HG03280 (cell line): ENCODE results near the gene SLC9A3.

Experiments used
- ATAC-seq: cut with Tn5 transposase; IDR thresholded peaks from one replicate; pipeline ENCODE4 v1.9.1; 2021; ENCODE audit warnings: mild to moderate bottlenecking, moderate library complexity; ENCODE audit not compliant: unreplicated experiment

SLC9A3 gene

DNA sequence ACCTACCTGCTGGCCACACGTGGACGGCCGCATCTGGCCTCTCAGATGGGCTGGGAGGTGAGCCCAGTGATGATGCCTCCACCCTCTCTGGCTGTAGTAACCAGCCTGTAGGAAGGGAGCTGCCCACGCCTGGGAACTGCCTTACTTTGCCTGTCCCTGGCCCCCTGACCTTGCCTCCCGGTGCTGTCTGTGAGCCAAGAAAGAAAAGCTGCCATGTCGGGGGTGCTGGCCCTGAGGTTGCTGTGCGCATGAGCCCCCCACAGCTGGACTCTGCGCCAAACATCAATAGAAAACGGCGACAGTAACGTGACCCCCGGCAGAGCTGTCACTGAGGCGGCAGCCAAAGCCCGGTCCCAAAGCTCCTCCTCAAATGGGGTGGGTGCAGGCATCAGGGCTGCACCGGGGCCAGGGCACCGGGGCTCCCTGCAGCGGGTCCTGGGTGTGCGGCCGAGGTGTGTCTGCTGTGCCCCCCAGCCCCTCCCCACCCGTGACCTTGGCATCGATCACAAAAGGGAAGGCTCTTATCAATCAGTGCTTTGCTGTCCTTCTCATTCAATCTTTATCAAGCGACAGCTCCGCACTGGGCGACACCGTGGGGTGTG, 15.3 kb upstream of the SLC9A3 start:
- no peak for ATAC-seq

DNA sequence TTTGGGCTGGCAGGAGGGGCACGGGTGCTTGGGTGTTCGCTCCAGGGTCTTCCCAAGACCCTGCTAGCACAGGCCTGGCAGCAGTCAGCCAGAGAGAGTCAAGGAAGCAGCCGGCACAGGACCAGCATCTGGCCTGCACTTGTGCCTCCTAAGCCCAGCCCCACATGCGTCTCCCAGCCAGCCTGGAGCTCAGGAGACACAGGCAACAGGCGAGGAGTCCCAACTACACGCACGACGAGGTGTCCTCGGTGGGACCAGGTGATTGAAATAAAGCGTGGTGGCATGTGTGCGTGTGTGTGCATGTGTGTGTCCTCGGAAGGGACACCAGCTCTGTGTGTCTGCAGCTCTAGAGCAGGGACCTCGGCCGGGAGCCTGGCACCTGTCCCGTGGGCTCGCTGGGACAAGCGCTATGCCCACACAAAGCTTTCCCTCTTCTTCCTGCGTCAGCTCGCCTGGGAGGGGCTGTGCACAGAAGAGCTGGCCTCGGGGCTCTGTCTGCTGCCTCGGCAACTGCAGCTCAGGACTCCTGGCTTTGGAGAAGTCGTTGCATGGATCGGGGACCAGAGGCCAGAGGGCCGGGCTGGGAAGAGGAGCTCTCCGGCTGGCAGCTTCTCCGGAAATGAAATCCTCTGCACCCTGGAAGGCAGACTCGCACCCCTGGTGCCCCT, 14.7 kb upstream of the SLC9A3 start:
- ATAC-seq: no peak

DNA sequence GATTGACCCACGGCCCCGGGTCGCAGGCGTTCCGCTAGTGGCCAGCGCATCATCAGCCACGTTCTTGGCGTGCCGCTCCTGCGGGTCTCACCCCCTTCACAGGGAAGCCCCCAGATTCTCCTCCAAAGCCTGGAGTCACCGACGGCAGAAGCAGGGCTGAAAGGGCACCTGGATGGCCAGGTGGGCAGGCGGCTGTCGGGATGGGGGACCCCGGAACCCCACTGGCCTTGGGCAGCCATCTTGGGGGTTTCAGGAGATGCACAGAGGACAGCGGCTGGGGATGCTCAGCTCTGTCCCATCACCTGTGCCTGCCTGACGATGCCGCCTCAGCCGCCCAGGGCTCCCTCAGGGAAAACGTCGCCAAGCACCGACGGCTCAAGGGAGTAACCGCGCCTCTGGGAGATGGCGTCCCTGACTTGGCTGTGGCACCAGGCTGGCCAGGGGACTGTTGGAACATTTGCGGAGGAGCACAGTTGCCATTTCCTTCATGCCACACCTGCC, 14.1 kb upstream of the SLC9A3 start:
- ATAC-seq: no peak

DNA sequence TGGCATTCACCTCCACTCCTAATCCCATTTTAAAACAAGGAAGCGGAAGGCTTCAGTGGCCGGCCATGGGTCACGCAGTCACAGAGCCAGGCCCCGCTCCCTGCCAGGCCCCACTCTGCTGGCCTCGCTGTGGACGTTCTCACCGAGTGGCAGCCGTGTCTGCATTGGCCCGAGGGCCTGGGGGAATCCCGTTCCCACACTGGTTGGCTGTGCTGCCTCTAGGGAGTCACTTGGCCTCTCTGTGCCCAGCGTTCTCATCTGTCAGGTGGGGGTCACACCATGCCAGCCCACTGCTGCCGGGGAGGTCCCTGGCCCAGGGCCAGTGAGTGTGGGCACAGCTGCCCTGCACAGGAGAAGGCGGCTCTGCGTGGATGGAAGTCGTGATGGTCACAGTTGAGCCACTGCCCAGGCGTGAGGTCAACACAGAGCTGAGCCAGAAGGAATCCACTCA, 13.4 kb upstream of the SLC9A3 start:
- no peak for ATAC-seq

DNA sequence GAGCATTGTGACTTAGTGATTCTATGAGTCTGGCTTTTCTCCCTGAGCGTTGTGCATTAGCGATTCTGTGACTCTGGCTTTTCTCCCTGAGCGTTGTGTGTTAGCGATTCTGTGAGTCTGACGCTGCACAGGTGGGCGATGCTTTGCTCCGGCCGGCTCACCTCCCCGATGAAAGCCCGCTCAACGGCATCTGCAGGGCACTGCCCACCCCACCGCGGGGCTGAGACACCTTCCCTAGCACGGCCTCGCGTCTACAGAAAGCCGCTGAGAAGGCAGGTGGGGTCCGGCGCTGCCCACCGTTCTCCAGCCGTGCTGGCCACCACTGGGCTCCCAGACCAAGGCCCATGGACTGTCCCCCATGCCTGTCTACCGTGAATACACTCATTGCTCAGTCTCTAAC, 12.8 kb upstream of the SLC9A3 start:
- no peak for ATAC-seq

DNA sequence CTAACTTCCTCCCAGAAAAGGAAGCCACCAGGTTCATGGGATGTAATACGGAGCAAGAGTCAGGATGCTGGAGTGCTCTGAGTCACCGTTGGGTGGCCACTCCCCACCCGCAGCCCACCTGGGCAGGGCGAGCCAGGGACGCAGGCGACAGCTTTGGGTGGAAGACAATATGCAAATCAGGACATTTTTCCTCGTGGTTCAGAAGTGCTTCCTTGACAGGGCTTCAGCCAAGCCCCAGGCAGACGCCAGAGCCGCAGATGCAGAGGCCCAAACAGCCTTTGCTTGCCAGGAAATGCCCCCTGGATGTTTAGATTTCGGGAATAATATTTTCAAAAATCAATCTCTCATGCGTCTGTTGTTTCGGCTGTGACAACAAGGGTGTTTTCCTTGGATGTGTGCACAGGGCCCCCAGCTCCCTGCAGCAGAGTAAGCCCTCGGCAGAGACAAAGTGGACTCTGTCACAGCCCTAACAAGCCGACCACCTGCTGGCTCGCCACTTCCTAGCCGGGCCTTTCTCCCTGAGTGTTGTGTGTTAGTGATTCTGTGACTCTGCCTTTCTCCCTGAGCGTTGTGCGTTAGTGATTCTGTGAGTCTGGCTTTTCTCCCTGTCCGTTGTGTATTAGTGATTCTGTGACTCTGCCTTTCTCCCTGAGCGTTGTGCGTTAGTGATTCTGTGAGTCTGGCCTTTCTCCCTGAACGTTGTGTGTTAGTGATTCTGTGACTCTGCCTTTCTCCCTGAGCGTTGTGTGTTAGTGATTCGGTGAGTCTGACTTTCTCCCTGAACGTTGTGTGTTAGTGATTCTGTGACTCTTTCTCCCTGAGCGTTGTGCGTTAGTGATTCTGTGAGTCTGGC, 11.8 kb upstream of the SLC9A3 start:
- ATAC-seq: no peak

DNA sequence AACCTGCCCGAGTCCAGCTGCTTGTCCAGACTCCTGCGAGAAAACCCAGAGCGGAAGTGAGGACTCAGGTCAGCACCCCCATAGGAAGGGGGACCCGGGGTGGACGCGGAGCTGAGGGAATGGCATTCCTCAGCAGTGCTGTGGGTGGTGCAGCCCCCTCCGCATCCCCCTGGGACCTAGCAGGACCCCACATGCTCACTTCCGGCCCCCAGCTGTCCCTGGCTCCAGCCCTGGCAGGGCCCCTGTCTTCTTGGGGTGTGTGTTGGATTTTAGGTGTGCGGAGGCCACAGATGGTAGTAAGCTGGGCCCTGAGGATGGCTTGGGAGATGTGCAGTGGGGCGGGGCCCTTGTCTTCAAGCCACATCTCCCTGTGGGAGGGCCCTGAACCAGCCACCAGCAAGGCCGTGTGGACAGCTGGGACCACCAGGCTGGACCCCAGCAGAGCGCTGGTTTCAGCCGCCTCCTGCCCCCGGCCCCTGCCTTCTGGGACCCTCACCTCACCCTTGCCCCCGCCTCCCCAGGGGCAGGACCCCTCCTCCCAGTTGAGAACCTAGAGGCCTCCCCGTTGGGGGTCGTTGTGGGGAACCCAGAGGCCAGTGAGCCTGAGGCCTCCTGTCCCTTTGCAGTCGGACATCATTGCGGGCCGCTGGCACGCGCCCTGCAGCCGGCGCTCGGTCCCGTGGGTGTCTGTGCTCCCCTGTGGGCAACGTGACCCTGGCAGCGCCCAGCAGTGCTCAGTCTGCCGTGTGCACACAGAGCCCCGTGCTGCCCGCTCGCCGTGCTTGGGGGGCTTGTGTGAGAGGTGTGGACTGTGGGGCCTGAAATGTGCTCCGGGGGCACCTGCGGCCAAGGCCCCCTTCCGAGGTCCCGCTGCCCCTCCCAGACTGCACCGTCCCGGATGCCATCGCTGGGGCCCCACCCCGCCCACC, 10.8 kb upstream of the SLC9A3 start:
- no peak for ATAC-seq

DNA sequence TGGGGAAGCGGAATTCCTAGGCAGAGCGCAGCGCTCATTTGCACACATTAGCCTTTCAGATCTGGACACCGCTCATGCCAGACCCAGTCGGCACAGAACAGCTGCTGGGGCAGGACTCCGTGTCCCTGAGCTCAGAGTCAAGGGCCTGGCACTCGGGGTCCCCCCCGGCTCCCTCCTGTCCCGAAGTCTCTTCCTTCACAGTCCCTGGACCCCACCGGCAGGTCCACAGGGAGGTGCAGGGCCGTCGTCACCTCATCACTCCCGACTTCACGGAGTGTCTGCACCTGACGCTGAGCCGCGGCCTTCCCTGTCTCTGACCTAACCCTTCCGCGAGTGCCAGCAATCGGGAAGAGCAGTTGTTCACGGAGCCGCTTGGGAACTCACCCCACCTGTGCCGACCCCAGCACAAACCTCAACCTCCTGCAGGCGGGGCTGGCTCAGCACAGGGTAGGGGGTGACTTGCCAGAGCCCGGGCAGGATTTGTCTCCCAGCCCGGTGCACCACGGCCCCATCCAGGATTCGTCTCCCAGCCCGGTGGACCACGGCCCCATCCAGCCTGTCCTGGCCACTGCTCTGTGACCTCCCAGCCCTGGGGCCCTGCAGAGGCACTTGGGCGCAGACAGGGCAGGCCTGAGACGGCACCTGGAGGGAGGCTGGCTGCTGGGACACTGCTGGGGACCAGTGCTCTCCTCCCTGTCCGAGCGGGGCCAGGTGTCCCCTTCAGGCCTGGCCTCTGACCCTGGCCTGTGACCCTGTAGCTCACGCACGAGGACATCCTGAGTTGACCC, 9.9 kb upstream of the SLC9A3 start:
- no peak for ATAC-seq

DNA sequence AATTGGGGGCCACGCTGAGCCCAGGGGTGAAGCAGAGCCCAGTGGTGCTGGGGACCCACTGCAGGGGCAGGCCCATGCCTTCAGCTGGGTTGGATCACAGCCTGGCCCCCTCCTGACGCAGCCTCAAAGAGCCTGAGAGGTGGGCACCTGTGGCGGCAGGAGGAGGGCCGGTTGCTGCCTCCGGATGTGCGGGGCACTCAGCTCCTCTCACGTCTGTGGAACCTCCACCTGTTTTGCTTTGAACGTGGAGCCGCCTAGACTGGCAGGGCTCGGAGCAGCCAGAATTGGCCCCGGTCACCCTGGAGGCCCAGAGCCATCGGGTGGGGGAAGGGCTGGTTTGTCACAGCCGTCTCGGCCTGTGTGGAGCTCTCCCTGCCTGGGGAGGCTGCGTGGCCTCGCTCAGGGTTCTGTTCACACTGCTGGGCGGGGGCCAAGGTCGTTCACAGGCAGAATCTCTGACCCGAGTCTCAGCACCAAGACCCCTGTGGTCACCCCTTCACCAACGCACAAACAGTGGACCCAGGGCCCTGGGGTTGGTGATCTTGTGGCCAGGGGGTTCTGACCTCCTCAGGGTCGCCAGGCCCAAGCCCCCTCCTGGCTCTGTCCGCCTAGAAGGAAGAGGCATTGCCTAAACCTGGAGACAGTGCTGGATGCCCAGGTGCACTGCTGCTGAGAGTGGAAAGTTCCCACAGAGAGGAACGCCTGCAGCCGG, 9.2 kb upstream of the SLC9A3 start:
- no peak for ATAC-seq

DNA sequence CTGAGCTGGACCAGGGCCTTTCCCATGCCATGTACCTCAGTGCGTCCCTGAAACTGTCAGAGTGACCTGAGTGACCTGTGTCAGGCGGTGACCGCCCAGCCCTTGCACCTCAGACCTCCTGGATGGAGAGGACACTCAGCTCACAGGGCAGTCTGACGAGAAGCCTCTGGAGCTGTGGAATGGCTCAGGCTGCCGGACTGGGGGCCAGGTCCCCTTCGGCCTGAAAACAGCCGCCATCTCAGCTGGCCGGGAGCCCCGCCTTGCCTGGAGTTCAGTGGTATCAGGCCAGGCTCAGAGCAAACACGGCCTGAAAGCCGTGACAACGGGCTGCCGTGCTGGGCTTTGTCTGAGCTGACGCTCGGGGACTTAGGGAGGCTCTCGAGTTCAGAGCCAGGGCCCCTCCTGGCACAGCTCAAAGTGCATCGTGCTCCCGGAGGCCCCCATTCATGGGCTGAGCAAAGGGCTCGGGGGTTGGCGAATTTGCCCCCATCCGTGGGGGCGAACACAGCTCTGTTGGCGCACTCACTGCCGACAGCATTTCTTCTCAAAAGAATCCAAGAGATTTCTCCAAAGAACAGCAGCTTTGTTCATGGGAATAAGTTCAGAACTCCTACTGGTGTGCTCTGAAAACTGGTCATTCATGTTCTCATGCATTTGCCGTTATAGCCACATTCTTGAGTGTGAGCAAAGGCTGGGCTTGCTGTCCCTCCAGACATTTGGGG, 8.4 kb upstream of the SLC9A3 start:
- ATAC-seq: no peak

DNA sequence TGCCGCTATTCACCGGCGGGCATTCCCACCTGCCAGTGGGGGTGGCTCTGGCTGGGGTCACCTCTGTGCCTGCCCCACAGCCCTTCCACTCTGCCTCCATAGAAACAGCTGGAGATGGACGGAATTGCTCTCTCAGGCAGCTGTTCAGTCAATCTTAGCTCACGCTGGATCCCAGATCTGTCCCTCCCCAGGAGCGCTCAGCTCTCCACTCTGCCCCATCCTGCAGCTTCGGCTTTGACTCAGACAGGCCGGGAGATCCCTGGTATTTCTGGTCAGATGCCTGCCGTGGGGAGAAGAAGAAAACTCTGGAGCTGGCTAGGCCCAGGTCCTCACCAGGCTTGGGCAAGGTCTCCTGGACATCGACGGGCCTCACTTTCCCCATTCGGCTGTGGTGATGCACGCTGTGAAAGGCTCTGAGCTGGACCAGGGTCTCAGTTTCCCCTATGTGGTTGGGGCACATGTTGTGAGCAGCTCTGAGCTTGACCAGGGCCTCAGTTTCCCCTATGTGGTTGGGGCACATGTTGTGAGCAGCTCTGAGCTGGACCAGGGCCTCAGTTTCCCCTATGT, 7.6 kb upstream of the SLC9A3 start:
- ATAC-seq: no peak

DNA sequence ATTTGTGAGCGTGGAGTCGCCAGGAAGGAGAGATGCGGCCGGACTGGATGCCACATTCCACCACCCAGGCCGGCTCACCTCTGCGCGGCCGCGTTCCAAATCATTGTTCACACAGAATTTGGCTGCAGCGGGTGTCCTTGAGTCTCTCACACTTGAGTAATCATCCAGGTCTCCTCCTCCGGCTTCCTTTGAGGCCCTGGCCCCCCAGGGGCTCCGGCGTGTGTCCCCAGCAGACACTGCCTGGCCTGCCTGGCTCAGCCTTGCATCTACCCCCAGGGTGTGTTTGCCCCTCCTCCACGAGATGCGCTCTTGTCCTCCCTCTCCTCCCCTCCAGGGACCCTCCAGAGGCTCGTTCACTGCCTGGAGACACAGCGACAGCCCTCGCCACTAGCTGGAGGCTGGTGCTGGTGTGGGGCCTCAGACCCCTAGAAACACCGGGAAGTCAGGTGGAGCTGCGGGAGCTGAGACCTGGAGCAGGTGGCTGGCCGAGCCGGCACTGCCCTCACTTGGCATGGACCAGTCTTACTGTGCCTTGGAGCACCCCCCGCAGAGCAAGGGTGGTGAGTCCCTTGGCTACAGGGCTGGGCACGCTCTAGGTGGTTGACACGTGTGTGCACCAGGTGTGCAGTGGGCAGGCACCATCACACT, 7.0 kb upstream of the SLC9A3 start:
- ATAC-seq: no peak

DNA sequence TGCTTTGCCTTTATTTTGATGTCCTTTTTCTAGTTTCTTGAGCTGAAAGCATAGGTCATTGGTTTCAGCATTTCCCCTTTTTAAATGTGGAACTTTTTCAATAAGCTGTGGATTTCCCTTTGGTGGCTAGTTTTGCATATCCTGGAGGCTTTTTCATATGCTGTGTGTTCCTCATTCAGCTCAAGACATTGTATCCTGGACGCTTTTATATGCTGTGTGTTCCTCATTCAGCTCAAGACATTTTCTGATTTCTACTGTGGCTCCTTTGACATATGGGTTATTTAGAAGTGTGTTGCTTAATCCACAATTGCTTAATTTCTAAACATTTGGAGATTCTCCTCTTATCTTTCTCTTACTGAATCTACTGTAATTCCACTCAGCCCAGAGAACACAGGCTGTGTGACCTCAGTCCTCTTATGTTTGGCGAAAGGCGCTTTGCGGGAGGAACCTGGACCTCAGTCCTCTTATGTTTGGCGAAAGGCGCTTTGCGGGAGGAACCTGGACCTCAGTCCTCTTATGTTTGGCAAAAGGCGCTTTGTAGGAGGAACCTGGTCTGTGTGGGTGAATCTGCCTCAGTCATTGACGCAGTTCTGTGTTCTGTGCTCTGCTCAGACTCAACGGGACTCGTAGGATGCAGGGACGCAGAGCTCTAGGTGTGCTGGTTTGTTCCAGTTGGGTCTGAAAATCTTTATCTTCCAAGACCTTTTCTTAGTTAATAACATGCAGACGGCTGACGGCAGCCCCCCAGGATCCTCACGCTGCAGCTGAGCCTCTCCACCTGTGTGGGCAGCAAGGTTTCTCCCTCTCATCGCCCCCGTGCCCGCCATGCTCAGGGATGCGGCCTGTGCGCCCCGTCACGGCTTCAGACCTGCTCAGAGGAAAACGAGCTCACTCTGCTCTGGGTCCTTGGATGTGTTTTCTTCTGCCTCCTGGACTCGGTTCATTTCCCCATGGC, 6.0 kb upstream of the SLC9A3 start:
- ATAC-seq: no peak

DNA sequence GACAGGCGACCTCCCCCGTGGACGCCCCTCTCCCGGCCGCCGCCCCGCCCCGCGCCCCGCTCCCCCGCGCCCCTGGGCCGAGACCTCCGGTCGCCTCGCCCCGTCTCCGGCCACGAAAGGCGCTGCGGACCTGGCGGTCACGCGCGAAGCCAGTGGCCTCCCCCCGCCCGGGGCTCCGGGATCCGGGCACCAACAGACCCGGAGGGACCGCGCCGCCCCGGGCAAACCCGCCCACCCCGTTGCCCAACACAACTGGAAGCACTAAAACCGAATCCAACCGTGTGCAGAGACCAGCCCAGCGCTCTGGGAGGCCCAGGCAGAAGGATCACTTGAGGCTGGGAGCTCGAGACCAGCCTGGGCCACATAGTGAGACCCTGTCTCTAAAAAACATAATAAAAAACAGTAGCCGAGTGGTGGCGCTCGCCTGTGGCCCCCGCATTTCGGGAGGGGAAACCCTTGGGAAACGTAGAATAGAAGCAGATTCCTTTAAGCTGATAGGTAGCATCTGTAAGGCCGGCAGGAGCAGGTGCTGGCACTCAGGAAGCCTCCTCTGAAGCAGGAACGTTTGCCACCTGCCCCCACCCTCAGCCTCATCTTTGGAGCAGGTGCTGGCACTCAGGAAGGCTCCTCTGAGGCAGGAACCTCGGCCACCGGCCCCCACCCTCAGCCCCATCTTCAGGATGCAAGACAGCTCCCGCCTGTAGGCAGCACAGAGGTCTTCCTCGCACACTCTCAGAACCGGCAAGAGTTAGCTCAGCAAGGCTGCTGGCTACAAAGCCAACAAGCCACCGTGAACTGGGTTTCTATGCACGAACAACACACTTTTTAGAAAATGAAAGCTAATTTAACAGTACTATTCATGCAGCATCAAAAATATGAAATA, 4.6 kb upstream of the SLC9A3 start:
- no peak for ATAC-seq
